HCT116 (cell line): Measurements from ENCODE around the gene MAP3K12.

Source experiments
- ATF3 ChIP-seq: IDR thresholded peaks from 2 replicates; pipeline ENCODE4 v1.6.1; 2012
- CTCF ChIP-seq, 3 experiments: fragments of 200-600 bp in 1 of 3; sonication (generic) in 1 of 3; IDR thresholded peaks in 2 of 3; conservative IDR thresholded peaks in 1 of 3; 2 replicates each; pipeline ENCODE4 v1.5.1; 2012 to 2017; ENCODE audit warnings: low read depth in 2 of 3, low read length in 2 of 3, antibody characterized with exemption in 1 of 3, borderline replicate concordance in 1 of 3, control low read depth in 1 of 3, mild to moderate bottlenecking in 1 of 3, mixed read lengths in 1 of 3, mixed run types in 1 of 3, moderate library complexity in 1 of 3; ENCODE audit not compliant: insufficient read depth in 1 of 3
- EGR1 ChIP-seq: IDR thresholded peaks from 2 replicates; pipeline ENCODE4 v1.6.1; 2012; ENCODE audit warnings: low read depth
- MAX ChIP-seq: IDR thresholded peaks from 2 replicates; pipeline ENCODE4 v1.6.1; 2012
- POLR2A ChIP-seq: IDR thresholded peaks from 2 replicates; pipeline ENCODE4 v1.7.0; 2011; ENCODE audit warnings: borderline replicate concordance; ENCODE audit not compliant: insufficient read depth, insufficient read length; ENCODE audit errors: extremely low read depth
- REST ChIP-seq: IDR thresholded peaks from 2 replicates; pipeline ENCODE4 v1.6.1; 2012; ENCODE audit warnings: low read depth
- YY1 ChIP-seq: IDR thresholded peaks from 2 replicates; pipeline ENCODE4 v1.6.1; 2011; ENCODE audit warnings: low read length, low read depth, moderate library complexity, mild to moderate bottlenecking; ENCODE audit not compliant: insufficient replicate concordance; ENCODE audit errors: extremely low read depth
- ZFX ChIP-seq: fragments of 450-650 bp; IDR thresholded peaks from 2 replicates; pipeline ENCODE4 v1.6.1; 2017

GRCh38 chr12:53465679-53466078 is 33.6 kb downstream of the MAP3K12 start:
- TF ChIP-seq CTCF (IDR thresholded peaks at IDR 0.05 in 2 of 3, conservative IDR thresholded peaks at IDR 0.05 in 1 of 3; ENCODE audit: borderline replicate concordance in 1 of 3, insufficient read depth in 1 of 3, low read depth in 2 of 3, low read length in 2 of 3) (no peak), MAX (no peak), ZFX (no peak), YY1 (no peak), REST (no peak), EGR1 (no peak), ATF3 (no peak), POLR2A (no peak)
